Measurements from ENCODE around the gene LRCH2.
A peak's percentile ranks its signal among the peaks of the same experiment; 100 is the strongest.
"Not testable (repeated sequence)": the region's sequence is repeated elsewhere in the genome, so short reads cannot be mapped to it uniquely, and the experiment has no call there.

Gene LRCH2, protein sequence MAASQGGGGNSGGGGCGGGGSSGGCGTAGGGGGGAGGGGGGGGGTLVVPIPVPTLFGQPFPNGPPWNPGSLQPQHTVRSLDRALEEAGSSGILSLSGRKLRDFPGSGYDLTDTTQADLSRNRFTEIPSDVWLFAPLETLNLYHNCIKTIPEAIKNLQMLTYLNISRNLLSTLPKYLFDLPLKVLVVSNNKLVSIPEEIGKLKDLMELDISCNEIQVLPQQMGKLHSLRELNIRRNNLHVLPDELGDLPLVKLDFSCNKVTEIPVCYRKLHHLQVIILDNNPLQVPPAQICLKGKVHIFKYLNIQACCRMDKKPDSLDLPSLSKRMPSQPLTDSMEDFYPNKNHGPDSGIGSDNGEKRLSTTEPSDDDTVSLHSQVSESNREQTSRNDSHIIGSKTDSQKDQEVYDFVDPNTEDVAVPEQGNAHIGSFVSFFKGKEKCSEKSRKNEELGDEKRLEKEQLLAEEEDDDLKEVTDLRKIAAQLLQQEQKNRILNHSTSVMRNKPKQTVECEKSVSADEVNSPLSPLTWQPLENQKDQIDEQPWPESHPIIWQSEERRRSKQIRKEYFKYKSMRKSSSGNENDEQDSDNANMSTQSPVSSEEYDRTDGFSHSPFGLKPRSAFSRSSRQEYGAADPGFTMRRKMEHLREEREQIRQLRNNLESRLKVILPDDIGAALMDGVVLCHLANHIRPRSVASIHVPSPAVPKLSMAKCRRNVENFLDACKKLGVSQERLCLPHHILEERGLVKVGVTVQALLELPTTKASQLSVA

DNA sequence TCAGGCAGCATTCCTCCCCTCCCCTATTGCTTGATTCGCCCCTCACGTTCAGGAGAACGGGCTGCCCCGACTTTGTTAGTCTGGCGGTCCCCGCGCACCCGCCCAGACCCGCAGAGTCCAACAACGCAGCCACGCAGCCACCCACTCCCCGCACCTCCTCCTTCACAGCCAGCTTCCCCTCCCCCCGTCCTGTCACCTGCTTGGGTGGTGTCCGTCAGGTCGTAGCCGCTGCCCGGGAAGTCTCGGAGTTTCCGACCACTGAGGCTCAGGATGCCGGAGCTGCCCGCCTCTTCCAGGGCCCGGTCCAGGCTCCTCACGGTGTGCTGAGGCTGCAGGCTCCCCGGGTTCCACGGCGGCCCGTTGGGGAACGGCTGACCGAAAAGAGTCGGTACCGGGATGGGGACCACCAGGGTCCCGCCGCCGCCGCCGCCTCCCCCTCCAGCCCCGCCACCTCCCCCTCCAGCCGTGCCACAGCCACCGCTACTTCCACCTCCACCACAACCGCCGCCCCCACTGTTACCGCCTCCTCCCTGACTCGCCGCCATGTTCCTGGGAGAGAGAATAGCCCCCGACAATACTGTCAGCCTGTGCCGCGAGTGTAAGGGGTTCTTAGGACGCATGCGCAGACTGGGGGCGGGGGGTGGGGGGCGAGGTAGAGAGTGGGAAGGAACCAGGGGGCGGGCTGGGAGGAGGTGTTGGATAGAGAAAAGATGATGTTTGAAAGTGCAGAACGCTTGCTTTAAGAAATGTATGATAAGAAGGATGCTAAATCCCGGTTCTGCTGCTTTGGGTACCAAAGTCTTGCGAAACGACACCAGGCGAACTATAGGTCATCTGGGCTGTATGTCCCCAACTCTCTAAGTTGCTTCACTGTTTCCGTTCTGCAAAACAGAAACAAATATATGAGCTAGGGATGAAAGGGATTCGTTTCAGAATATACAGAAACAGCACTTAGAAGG is at the start of gene LRCH2:
TSS of gene LRCH2 (minus strand) at position 600 of the 959 bp plus-strand sequence. CDS start at position 545, 55 bp downstream.
- peak; percentile 39 for DNase-seq

- no peak for DNase-seq
These were observed 35.3 kb upstream of the LRCH2 start for GRCh38 chrX:115269051-115269683.

- peak; percentile 52 for DNase-seq
These were observed 34.5 kb upstream of the LRCH2 start for GRCh38 chrX:115268421-115268820.

DNA sequence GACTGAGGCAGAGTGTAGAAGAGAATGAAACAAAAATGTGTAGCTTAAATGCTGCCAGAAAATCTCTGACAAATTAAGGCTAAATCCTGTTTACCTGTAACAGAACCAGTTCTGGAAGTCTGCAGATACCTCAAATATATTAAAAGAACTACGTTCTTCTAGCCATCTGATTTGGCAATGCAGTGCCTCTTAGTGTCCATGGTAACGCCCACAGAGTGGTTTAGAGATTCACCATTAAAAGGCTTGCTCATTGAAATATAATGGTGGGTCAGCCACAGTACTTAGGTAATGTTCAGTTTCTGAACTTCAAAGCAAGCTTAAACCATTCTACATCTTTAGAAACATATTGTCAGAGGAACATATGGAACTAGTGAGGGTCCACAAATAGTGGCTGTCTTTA is 32.4 kb upstream of the LRCH2 start:
- DNase-seq = no peak

DNA sequence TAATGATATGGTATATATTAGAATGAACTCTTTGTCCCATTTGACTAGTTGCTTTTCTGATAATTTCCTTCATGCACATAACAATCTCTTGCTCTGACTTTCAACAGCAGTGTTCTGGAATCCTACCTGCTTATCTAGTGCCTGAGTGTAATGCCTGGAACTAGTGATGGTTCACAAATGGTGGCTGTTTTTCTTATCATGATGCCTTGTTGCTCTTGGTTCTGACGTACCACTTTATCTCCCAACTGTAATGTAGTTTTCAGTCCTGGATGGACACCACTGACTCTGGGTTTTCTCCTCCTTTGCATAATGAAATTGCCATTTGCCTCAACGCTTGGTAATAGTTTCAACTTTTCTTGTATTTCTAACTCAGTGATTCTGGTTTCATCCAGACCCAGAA is 30.1 kb upstream of the LRCH2 start:
- no peak for DNase-seq

DNA sequence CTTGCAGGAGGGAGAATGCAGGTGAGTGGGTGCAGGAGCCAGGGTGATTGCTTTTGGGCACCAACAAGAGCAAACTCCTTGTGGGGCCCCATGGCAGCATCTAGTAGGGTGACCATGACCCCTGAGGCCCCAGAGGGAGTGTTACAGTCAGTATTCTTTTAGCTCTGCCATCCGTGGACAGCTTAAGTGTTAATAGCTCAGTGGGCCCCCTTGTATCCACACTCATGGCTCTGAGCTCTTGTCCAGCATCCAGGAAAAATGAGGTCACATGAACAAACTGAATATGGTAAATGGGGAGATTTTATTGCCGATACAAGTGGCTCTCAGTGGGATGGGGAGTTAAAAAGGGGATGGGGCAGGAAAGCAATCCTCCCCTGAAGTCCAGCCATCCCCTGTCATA is 27.3 kb upstream of the LRCH2 start:
- no peak for DNase-seq

DNA sequence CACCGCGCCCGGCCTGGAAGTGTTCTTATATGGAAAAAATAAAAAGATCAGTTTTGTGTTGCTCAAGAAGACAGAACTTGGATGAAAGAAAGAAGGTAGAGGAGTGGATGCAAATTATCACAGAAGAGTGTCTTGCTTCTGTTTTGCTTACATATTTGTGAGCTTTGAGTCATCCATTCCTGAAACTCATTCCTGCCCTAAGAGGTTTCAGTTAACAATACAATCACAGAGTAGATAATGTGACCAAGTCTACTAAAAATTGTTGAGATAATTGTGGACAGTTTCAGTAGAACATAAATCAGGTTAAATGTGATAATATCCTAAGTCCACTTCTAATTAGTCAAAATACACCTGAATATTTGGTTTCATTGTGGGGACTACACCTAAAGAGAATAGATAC is 26.4 kb upstream of the LRCH2 start:
- no peak for DNase-seq

GRCh38 chrX:115259238-115259875 is 25.5 kb upstream of the LRCH2 start:
- no peak for DNase-seq

DNA sequence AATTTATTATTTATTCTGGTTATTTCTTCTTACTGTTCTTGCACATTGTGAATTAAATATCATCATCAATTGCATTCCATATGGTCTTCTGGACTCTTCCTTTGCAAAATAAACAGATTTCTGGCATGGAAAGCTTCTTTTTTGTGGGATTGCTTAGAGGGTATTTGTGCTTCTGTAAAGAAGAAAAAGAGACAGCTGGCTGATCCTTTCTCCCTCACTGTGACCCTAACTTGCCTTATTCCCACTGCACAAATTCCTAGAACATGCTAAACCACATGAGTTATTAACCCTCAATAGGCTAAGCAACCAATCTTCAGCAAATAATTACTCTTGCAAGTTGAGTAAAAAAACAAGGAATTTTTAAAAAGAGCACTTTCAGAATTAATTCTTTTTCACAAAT is 23.8 kb upstream of the LRCH2 start:
- no peak for DNase-seq

DNA sequence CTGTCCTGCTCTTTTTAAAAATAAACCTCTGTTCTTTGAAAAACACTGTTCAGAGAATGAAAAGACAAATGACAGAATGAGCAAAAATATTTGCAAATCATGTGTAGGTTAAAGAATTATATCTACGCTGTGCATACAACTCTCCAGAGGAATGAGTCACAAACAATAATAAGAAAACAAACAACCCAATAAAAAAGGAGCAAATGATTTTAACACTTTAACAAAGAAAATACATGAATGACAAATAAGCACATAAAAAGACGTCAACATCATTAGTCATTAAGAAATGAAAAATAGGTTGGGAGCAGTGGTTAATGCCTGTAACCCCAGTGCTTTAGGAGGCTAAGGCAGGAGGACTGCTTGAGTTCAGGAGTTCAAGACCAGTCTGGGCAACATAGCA is 21.1 kb upstream of the LRCH2 start:
- no peak for DNase-seq

- no peak for DNase-seq
These were observed 17.8 kb upstream of the LRCH2 start for GRCh38 chrX:115251458-115252233.

DNA sequence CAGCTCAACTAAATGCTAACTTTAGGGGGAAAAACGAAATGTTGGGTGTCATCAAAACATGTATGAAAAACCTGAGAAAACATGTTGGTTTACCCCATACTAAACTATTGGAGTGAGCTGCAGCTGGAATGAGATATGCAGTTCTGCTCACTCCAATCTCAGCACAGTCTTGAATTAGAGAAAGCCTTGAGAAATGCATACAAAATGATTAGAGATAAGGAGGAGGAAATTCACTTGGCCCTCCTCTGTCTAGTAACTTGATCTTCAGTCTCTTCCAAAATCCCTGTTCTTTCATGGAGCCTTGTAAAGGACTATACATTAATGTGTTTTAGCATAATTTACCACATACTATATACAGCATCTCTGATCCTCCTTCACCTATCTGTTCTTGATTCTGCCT is 3.2 kb upstream of the LRCH2 start:
- no peak for DNase-seq

- no peak for DNase-seq
These were observed 2.7 kb upstream of the LRCH2 start for GRCh38 chrX:115236560-115236959.

DNA sequence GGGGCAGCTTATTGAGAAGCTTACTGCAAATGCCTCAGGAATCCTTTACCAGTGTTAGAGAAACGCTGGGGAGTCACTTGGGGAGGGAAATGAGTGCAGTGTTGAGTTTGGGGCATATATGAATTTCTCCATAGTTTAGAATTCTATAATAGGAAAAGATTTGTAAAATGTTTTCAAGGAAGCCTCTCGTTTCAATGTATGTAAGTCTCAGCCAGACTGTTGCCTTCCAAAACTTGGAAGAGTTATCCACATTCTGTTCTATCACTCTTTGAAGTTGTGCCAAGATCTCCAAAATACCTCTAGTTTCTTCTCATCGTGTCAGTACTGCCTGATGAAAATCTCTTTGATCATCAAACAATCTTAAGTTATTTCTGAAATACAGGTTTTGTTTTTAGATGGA is 565 bp upstream of the LRCH2 start:
- DNase-seq = no peak

- DNase-seq = no peak
These were observed 881 bp downstream of the LRCH2 start for GRCh38 chrX:115232933-115233496.

- DNase-seq = no peak
These were observed 4.4 kb downstream of the LRCH2 start for GRCh38 chrX:115229337-115230003.

DNA sequence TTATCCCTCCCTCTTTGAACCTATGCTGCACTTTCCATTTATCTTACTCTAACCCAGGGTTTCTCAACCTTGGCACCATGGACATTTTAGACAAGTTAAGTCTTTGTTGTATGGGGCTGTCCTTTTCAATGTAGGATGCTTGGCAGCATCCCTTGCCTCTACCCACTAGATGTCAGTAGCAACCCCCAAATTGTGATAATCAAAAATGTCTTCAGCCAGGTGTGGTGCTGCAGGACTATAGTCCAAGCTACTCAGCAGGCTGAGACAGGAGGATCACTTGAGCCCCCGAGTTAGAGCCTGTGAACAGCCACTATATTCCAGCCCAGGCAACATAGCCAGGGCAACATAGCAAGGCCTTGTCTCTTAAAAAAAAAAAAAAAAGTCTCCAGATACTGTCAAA is 7.0 kb downstream of the LRCH2 start:
- peak; percentile 67 for DNase-seq

GRCh38 chrX:115217346-115217745 is 16.6 kb downstream of the LRCH2 start:
- DNase-seq = not testable (repeated sequence)

- DNase-seq = no peak
These were observed 19.3 kb downstream of the LRCH2 start for GRCh38 chrX:115214605-115215004.

- no peak for DNase-seq
These were observed 19.7 kb downstream of the LRCH2 start for GRCh38 chrX:115214151-115214550.

Measured in DMS53 (cell line).